Mononuclear cell (primary cell): Measurements from ENCODE around the gene GLCCI1. TPM values are rescaled to one million over a fixed set of nuclear protein-coding genes. Genes with fewer than 3 reads are reported as not detected.

Source experiments
- H3K27me3 ChIP-seq: 2 replicates; pipeline ENCODE4 v1.6.0; 2011; ENCODE audit warnings: low read length, control low read depth; ENCODE audit not compliant: insufficient read depth
- H3K4me1 ChIP-seq: 2 replicates; pipeline ENCODE4 v1.5.1; 2011; ENCODE audit warnings: mild to moderate bottlenecking, low read length, control low read depth; ENCODE audit not compliant: insufficient read depth
- H3K4me3 ChIP-seq: 2 replicates; pipeline ENCODE4 v1.5.1; 2011; ENCODE audit warnings: mild to moderate bottlenecking, low read length, moderate library complexity
- H3K9me3 ChIP-seq: 2 replicates; pipeline ENCODE4 v1.5.1; 2011; ENCODE audit warnings: low read depth, mild to moderate bottlenecking, control low read depth, low read length
- total RNA-seq: library from RNA; depleted of rRNA; stranded (reverse); fragments of >200 nt; gene quantifications from one replicate; pipeline ENCODE4 v1.2.3, GENCODE V29; 2012

GLCCI1 gene
- total RNA-seq, 1 donor: 12.0 TPM

GRCh38 chr7:8129318-8129659 is 160.7 kb downstream of the GLCCI1 start:
- Histone ChIP-seq H3K4me1 (peaks cover 78% of the 10 kb centered on the region), H3K4me3 (no peak overlapping the region), H3K9me3 (no peaks in the 10 kb centered on the region), H3K27me3 (no peaks in the 10 kb centered on the region)

GRCh38 chr7:8130663-8131062 is 162.1 kb downstream of the GLCCI1 start:
- H3K9me3 ChIP-seq: no peaks in the 10 kb centered on the region
- peaks cover 64% of the 10 kb centered on the region for H3K4me1 ChIP-seq
- H3K4me3 ChIP-seq: no peak overlapping the region
- H3K27me3 ChIP-seq: no peaks in the 10 kb centered on the region

- Histone ChIP-seq H3K9me3 (no peaks in the 10 kb centered on the region), H3K27me3 (no peaks in the 10 kb centered on the region), H3K4me1 (peaks cover 51% of the 10 kb centered on the region), H3K4me3 (no peak overlapping the region)
Measured at GRCh38 chr7:8131694-8132605, 163.4 kb downstream of the GLCCI1 start.

DNA sequence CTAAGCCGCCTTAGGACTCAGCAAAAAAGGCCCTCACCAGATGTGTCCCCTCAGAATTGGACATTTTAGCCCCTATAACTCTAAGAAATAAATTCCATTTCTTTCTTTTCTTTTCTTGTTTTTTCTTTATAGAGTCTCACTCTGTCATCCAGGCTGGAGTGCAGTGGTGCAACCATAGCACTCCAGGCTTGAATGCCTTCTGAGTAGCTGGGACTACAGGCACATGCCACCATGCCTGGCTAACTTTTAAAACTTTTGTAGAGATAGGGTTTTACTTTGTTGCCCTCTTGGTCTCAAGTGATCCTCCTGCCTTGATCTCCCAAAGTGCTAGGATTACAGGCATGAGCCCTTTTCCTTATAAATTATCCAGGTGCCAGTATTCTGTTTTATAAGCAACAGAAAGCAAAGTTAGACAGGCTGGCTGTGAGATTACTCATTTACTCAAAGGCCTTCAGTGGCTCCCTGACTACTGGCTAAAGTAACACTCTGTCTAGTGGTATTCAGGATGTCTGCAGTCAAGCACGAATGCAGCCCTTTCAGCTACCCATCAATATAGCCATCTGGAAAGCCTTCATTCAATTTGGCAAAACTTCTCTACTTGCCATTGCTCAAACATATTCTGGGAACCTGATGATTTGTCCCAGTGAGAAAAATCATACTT is 164.7 kb downstream of the GLCCI1 start:
- Histone ChIP-seq H3K4me1 (peaks cover 40% of the 10 kb centered on the region), H3K27me3 (no peaks in the 10 kb centered on the region), H3K4me3 (no peak overlapping the region), H3K9me3 (no peaks in the 10 kb centered on the region)

GRCh38 chr7:8134089-8134733 is 165.6 kb downstream of the GLCCI1 start:
- Histone ChIP-seq H3K4me1 (peaks cover 35% of the 10 kb centered on the region), H3K4me3 (no peak overlapping the region), H3K27me3 (no peaks in the 10 kb centered on the region), H3K9me3 (no peaks in the 10 kb centered on the region)

DNA sequence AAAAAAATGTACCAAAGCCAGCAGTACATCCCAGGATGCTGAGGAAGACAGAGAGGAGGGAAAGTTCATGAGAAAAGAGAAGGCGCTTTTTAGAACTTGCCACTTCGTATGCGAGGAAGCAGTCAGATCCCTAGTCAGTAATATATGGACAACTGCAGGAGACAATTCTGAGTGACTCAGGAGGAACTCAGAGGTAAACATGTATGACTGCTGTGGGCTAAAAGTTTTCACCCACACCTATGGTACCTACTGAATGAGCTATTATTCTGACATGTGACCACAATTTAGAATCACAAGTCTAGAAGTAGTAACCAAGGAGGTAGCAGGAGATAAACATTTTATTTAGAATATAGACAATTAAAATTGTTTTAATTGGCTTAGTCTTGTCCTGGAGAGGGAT is 166.8 kb downstream of the GLCCI1 start:
- Histone ChIP-seq H3K4me1 (peaks cover 31% of the 10 kb centered on the region), H3K27me3 (no peaks in the 10 kb centered on the region), H3K9me3 (no peaks in the 10 kb centered on the region), H3K4me3 (no peak overlapping the region)

DNA sequence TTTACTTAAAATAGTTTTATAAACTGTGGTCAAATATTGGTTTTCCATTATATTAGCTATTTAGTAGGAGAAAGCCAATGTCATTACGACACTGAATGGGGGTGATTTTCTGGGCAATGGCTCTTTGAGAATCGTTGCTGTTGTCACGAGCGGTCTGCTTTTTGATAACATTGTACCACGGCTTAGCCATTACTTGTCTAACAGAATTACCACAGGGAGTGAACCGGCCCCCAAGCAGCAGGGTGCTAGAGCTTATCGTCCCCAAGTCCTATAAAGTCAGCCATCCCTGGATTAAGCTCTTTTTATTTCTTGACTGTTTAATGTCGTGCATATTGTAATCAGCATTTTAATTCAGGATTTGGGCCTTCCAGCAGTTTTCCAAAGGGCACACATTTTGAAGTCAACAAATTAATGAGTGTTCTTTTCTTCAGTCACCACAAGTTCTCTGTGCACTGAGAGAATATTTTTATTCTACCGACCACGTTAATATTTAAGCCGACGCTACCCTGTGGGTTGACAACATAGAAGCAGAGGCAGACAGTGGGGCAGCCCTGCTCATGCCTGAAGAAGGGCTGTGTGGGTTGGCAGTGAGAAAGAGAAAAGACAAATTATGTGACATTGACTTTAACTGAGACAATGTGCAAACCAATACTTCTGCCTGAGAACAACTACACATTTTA is 167.6 kb downstream of the GLCCI1 start:
- H3K4me3 ChIP-seq: no peak overlapping the region
- no peaks in the 10 kb centered on the region for H3K27me3 ChIP-seq
- H3K9me3 ChIP-seq: no peaks in the 10 kb centered on the region
- peaks cover 24% of the 10 kb centered on the region for H3K4me1 ChIP-seq
